SJSA1 (cell line): ENCODE measurements around the gene CIAO3. TPM values are rescaled to one million over a fixed set of nuclear protein-coding genes. Genes with fewer than 3 reads are reported as not detected.
A peak's percentile ranks its signal among the peaks of the same experiment; 100 is the strongest.
"Not testable (repeated sequence)": the region's sequence is repeated elsewhere in the genome, so short reads cannot be mapped to it uniquely, and the experiment has no call there.

Source experiments
- DNase-seq, 2 experiments: peaks; one replicate each; pipeline ENCODE4 v3.0.0-alpha.2; 2015 to 2020; ENCODE audit warnings: low spot score in 2 of 2, low read depth in 1 of 2
- H3K27ac ChIP-seq: fragments of 250-450 bp; sonication (Bioruptor Pico); 2 replicates; pipeline ENCODE4 v1.5.1; 2020; ENCODE audit warnings: mild to moderate bottlenecking, moderate library complexity
- H3K27me3 ChIP-seq: fragments of 250-450 bp; sonication (Bioruptor Pico); replicated peaks from 2 replicates; pipeline ENCODE4 v1.5.1; 2020; ENCODE audit warnings: mild to moderate bottlenecking, moderate library complexity
- H3K36me3 ChIP-seq: fragments of 250-450 bp; sonication (Bioruptor Pico); 2 replicates; pipeline ENCODE4 v1.5.1; 2020; ENCODE audit warnings: mild to moderate bottlenecking
- H3K4me1 ChIP-seq: fragments of 250-450 bp; sonication (Bioruptor Pico); replicated peaks from 2 replicates; pipeline ENCODE4 v1.6.1; 2021; ENCODE audit warnings: mild to moderate bottlenecking
- H3K4me3 ChIP-seq: fragments of 250-450 bp; sonication (Bioruptor Pico); 2 replicates; pipeline ENCODE4 v1.5.1; 2020; ENCODE audit warnings: mild to moderate bottlenecking
- H3K9me3 ChIP-seq: fragments of 250-450 bp; sonication (Bioruptor Pico); replicated peaks from 2 replicates; pipeline ENCODE4 v1.5.1; 2020; ENCODE audit warnings: mild to moderate bottlenecking
- total RNA-seq: library from RNA; depleted of rRNA; stranded (reverse); fragments of >200 nt; shearing (Covaris generic); gene quantifications from 2 replicates; pipeline ENCODE4 v1.2.3, GENCODE V29; 2014

CIAO3 gene
- total RNA-seq, 1 experiment from 2014 or later, result 27.4 TPM

DNA sequence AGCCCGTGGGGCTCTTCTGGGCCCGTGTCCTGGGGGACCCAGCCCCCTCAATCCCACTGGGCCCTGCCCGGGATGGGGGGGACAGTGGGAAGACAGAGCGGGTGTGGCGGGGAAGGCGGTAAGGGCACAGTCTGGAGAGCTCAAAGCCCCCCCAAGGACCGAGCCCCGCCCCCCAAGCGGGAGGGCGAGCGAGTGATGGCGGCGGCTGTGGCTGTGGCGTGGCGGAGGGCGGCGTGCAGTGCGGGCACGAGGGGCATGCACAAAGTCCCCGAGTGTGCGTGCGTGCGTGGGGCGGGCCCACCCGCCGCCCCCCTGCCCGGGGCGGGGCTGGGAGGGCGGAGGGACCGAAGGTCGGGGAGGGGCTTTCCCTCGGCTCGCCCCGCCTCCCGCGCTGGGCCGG lies 47.0 kb downstream of the CIAO3 start:
- no peak overlapping the region for H3K4me3 ChIP-seq
- no peaks in the 10 kb centered on the region for H3K9me3 ChIP-seq
- no peak for DNase-seq
- H3K36me3 ChIP-seq, result no peaks in the 10 kb centered on the region
- H3K27ac ChIP-seq, result no peak overlapping the region
- peaks cover 59% of the 10 kb centered on the region for H3K27me3 ChIP-seq
- H3K4me1 ChIP-seq, result peaks cover 14% of the 10 kb centered on the region

DNA sequence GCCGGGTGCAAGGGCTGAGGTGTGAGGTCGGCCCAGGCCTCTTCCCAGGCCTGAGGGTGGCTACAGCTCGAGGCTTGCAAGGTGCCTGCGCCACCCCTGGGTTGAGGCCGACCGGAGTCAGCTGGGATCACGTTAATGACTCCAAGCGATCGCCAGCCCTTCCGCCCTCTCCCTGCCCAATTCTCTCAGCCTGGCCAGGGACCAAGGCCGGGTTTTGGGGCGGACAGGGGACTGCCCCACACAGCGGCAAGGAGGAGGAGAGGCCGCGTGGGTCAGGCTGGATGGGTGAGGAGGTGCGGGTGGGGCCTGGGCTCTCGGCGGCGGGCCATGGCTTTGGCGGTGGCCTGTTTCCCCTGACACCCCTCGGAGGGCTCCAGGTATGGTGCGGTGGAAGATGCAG lies 47.4 kb downstream of the CIAO3 start:
- Histone ChIP-seq H3K4me3 (no peak overlapping the region), H3K4me1 (peaks cover 14% of the 10 kb centered on the region), H3K9me3 (no peaks in the 10 kb centered on the region), H3K27ac (no peak overlapping the region), H3K36me3 (no peaks in the 10 kb centered on the region), H3K27me3 (peaks cover 56% of the 10 kb centered on the region)
- no peak for DNase-seq

DNA sequence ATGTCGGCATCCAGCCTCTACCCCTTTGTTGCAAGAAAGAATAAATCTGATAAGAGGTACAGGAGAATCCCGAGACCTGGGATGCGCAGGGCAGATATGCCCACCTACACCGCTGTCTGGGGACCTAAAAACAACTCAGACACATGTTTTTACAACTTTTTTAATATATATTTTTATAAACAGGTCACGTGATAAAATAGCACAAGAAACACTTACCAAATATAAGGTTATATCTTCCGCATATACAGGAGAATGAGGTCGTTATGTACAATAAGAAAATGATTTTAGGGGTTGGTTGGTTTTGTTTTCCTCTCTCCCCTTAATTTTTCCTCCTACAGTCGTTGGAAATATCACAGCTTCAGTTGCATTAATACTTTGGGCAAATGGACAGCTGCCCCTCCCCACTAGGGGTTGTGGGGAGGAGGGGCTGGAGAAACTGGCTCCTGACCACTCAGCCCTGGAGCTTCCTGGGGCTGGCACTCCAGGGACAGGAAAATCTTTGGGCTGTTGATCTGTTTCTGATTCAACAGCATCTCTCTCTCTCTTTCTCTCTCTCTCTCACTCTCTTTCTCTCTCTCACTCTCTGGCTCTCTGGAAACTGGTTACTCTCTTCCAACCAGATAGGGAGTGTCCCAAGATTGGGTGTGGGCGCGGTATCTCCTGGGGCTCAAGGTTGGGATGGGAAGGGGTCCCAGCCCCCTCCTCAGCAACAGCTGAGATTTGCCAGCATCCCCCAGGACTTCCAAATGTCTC lies 48.3 kb downstream of the CIAO3 start:
- no peaks in the 10 kb centered on the region for H3K9me3 ChIP-seq
- no peak overlapping the region for H3K27ac ChIP-seq
- H3K4me3 ChIP-seq, result no peak overlapping the region
- H3K27me3 ChIP-seq, result peaks cover 52% of the 10 kb centered on the region
- H3K36me3 ChIP-seq, result peaks cover 6% of the 10 kb centered on the region; the same call in 1 of the 2 replicates
- DNase-seq, result no peak
- H3K4me1 ChIP-seq, result peaks cover 14% of the 10 kb centered on the region

DNA sequence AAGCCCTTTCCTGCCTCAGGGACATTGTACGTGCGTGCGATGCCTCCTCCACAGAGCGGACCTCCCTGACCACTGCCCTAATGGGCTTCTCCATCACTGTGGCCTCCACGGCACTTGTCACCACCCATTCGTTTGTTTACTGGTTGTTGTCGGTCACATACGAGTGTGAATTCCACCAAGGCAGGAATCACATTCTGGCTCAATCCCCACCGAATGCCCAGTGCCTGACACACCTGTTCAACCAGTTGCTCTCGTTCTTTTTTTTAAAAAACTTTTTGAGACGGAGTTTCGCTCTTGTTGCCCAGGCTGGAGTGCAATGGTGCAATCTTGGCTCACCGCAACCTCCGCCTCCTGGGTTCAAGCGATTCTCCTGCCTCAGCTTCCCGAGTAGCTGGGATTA lies 49.6 kb downstream of the CIAO3 start:
- not testable (repeated sequence) for H3K27ac ChIP-seq, DNase-seq

DNA sequence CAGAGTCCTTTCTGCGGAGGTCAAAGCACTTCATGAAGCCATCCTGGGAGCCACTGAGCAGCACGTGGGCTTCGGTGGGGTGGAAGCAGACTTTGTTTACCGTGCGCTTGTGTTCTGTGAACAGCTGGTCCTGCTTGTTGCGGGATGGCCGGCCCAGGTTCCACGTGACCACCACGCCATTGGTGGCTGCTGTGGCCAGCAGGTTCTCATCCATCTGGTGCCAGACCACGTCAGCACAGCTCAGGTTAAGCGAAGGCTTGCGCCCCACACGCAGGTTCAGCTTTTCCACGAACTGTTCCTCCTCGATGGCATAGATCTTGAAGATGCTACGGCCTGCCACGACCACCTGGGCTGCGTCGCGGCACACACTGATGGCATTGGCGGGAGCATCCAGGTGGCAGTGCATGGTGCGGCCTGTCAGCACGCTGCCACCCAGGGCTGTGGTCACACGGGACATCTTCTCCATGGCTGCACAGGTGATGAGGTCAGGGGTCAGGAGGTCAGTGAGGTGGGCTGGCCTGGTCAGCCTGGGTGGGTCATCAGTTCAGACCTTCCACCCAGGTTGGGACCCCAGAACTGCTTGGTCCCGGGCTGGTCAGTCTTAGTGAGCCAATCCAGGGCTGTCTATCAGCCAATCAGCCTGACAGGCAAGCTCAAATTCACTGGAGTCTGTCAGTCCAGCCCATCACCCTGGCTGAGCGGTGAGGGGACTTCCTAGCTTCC lies 51.5 kb downstream of the CIAO3 start:
- Histone ChIP-seq H3K27me3 (peaks cover 33% of the 10 kb centered on the region), H3K4me3 (peak overlapping the region; percentile 71), H3K4me1 (peaks cover 17% of the 10 kb centered on the region), H3K27ac (peak overlapping the region; percentile 36; the same call in 1 of the 2 replicates), H3K36me3 (peaks cover 35% of the 10 kb centered on the region), H3K9me3 (no peaks in the 10 kb centered on the region)
- DNase-seq, result no peak

More for the DNA sequence above, 49.6 kb downstream of the CIAO3 start:
- H3K4me3 ChIP-seq, H3K9me3 ChIP-seq: not testable (repeated sequence)
- H3K27me3 ChIP-seq, result peaks cover 50% of the 10 kb centered on the region
- peaks cover 14% of the 10 kb centered on the region for H3K4me1 ChIP-seq
- H3K36me3 ChIP-seq, result peaks cover 19% of the 10 kb centered on the region

DNA sequence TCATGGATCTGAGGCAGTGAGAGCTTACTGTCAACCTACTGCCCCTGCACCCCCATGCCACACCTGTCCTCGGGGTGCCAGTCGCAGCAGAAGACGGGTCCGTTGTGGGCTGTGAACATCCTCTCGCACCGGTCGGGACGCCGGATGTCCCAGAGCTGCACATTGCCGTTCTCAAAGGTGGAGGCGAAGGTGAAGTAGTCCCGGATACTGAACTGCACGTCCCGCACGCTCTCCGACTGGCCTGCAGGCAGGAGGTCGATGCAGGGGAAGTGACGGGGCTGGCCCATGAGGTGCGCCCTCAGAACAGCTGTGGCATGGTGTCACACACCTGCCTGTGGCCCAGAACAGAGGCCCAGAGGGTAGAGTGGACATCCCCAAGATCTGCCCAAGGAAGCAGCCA lies 53.3 kb downstream of the CIAO3 start:
- H3K4me1 ChIP-seq, result peaks cover 29% of the 10 kb centered on the region

DNA sequence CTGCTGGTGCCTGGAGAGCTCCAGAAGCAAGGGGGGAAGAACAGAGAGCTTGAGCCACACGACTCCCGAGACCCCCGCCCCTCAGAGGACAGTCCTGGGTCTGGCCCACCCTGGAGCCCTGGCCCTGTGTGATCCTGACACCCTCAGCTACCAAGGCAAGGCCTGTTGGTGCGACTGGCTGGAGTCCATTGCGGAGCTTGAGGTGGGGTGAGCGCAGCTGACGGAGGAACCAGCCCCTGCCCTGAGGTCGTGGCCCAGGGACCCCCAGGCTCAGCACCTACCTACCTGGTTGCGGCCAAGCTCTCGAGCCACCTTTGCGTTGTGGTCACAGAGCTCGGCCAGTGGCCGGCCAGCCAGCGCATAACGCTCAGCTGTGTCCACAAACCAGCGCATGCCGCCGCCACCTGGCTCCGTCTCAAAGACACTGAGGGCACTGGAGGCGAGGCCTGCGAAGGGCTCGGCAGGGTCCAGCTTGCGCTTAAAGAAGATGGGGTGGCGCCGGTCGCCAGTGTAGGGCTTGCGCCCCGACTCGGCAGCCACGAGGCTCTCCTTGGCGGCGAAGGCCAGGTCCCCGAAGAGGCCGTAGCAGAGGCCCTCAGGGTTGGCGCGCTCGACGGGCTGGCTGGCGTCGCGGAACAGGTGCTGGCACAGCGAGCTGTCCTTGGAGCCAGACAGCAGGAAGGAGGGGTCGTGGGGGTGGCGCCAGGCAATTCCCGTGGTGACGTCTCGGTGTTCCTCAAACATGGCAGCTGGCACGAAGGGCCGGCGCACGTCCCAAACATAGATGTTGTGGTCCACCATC lies 54.1 kb downstream of the CIAO3 start:
- no peak overlapping the region for H3K27ac ChIP-seq
- H3K36me3 ChIP-seq, result peaks cover 62% of the 10 kb centered on the region
- no peak overlapping the region for H3K4me3 ChIP-seq
- H3K4me1 ChIP-seq, result peaks cover 35% of the 10 kb centered on the region
- H3K9me3 ChIP-seq, result no peaks in the 10 kb centered on the region; the same call in none of the 2 replicates
- DNase-seq, result no peak
- peaks cover 6% of the 10 kb centered on the region for H3K27me3 ChIP-seq

More for the DNA sequence above, 53.3 kb downstream of the CIAO3 start:
- peaks cover 54% of the 10 kb centered on the region for H3K36me3 ChIP-seq
- no peak for DNase-seq
- no peak overlapping the region for H3K4me3 ChIP-seq
- H3K27me3 ChIP-seq, result peaks cover 14% of the 10 kb centered on the region
- no peaks in the 10 kb centered on the region; the same call in none of the 2 replicates for H3K9me3 ChIP-seq
- no peak overlapping the region for H3K27ac ChIP-seq

DNA sequence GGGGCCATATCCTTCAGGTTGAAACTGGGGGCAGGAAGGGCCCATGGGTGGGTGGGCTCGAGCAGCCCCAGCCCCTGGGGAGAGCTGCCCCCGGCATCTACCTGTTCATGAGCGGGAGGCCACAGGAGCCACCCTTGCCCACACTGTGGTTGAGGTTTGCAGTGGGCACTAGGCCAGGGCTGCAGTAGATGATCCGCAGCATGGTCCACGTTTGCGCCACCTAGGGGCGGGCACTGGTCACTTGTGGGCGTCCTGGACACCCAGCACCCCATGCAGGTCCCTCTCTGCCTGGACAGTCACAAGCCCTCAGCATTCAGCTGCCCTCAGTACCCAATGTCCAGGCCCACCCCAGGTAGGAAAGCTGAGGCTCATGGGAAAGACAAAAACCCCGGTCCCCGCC lies 54.8 kb downstream of the CIAO3 start:
- DNase-seq, result peak; percentile 41 to 81
- peaks cover 42% of the 10 kb centered on the region for H3K4me1 ChIP-seq
- H3K4me3 ChIP-seq, result no peak overlapping the region
- peaks cover 69% of the 10 kb centered on the region for H3K36me3 ChIP-seq
- H3K27me3 ChIP-seq, result no peaks in the 10 kb centered on the region
- no peak overlapping the region for H3K27ac ChIP-seq
- H3K9me3 ChIP-seq, result no peaks in the 10 kb centered on the region; the same call in none of the 2 replicates

DNA sequence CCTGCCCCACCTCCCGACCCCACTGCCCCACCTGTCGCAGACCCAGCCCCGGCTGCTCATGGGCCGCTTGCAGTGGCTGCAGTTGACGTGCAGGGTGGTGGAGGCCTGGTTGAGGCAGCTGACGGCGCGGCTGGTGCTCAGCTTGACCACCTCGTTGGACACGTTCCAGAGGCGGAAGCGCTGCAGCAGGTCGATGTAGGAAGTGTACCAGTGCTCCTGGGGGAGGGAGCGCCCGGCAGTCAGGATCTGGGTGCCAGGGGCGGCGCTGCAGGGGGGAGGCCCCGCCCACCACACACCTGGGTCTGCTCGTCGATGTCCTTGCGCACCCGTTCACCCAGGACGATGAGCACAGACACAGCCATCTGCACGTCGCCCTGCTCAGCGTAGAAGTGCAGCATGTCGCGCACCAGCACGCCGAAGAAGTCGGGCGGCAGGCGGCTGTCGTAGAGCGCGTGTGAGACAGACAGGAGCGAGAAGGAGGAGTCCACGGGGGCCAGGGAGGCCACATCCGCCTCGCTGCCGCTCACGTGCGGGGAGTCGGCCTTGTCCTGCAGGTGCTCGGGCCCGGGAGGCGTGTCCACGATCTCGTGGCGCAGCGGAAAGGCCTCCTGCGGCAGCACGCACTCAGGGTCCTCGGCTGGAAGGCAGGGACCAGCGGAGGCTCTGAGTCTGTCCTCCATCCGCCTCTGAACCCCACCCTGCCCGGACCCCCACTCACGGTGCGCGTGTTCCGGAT lies 55.7 kb downstream of the CIAO3 start:
- no peaks in the 10 kb centered on the region for H3K27me3 ChIP-seq
- peaks cover 76% of the 10 kb centered on the region for H3K36me3 ChIP-seq
- no peak overlapping the region for H3K4me3 ChIP-seq
- no peak overlapping the region for H3K27ac ChIP-seq
- H3K4me1 ChIP-seq, result peaks cover 43% of the 10 kb centered on the region
- DNase-seq, result no peak
- peaks cover 4% of the 10 kb centered on the region for H3K9me3 ChIP-seq

DNA sequence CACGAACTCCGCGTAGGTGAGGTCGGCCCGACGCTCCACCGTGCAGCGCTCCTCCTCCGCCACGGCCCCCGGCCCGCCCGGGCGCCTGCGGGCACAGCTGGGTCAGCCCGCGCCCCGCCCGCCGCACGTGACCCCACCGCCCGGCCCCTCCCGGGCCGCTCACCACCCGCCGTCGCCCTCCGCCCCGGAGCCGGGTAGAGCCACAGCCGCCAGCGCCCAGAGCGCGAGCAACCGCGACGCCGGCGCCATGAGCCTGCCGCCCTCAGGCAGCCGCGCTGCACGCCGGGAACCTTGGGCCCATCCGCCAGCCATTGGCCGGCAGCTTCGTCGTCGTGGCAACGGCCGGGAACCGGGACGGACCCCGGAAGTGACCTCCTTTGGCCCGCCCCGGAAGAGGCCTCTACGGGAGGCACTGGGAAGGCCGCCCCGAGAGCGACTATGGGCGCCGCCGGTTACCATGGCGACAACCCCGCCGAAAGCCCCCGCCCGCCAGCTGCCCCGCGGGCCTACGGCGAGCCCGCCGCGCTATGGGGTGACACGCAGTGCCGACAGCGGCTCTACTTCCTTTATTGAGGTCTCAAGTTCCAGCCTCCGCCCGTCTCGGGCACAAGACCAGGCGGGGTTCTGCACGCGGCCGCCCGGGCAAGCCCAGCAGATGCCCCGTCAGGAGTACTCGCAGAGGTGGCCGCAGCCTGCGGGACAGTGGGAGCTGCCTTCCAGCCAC lies 56.6 kb downstream of the CIAO3 start, which contains the start of gene JMJD8:
JMJD8 (minus strand) TSS at position 264 of the 724 bp plus-strand sequence; CDS start at position 249, 15 bp downstream.
- Histone ChIP-seq H3K4me1 (peaks cover 44% of the 10 kb centered on the region), H3K27me3 (no peaks in the 10 kb centered on the region), H3K4me3 (peak within 1 kb of the TSS; percentile 50), H3K36me3 (peaks cover 78% of the 10 kb centered on the region), H3K27ac (peak within 1 kb of the TSS; percentile 29; the same call in 1 of the 2 replicates), H3K9me3 (peaks cover 5% of the 10 kb centered on the region)
- peak; percentile 77 to 94 for DNase-seq

DNA sequence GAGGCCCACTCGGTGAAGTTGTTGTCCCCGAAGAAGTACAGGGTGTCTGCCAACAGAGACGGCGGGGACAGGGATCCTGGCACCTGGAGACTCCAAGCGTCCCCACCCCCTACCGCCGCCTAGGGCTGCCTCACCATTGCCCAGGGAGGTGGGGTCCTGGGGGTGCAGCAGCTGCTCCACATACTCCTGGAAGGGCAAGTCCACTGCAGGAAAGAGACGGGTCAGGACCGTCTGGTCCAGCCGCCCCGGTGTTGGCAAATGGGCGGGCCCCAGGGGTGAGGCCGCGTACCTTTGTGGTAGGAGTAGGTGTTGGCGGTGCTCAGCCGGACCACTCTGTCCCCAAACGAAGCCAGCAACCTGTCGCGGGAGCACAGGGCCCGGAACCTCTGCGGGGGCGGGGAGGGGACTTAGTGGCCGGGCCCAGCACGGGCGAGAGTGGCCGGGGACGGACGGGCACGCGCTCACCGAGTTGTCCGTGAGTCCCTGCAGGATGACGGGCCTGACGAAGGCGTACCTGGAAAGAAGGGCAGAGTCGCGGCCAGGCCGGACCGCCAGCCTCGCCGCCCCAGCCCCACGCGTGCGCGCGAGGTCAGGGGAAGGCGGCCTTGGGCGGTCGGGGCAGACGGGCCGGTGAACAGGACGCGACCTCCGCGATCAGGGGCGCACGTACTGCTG lies 57.3 kb downstream of the CIAO3 start:
- no peaks in the 10 kb centered on the region for H3K27me3 ChIP-seq
- peaks cover 5% of the 10 kb centered on the region for H3K9me3 ChIP-seq
- H3K27ac ChIP-seq, result peak overlapping the region; percentile 29; the same call in 1 of the 2 replicates
- H3K36me3 ChIP-seq, result peaks cover 78% of the 10 kb centered on the region
- H3K4me1 ChIP-seq, result peaks cover 43% of the 10 kb centered on the region
- DNase-seq, result no peak
- peak overlapping the region; percentile 50 for H3K4me3 ChIP-seq
